GM19438 (cell line): ENCODE results near the gene ZCCHC7.
"Not testable (repeated sequence)": the region's sequence is repeated elsewhere in the genome, so short reads cannot be mapped to it uniquely, and the experiment has no call there.

ENCODE experiments used
- ATAC-seq: cut with Tn5 transposase; IDR thresholded peaks from one replicate; pipeline ENCODE4 v1.9.1; 2021; ENCODE audit warnings: low read depth; ENCODE audit not compliant: unreplicated experiment

Gene ZCCHC7

DNA sequence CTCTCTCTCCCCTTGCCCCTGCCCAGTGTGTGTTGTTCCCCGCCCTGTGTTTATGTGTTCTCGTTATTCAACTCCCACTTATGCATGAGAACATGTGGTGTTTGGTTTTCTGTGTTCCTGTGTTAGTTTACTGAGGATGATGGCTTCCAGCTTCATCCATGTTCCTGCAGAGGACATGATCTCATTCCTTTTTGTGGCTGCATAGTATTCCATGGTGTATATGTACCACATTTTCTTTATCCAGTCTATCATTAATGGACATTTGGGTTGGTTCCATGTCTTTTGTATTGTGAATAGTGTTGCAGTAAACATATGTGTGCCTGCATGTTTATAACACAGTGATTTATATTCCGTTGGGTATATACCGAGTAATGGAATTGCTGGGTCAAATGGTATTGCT, 83.1 kb downstream of the ZCCHC7 start:
- not testable (repeated sequence) for ATAC-seq

GRCh38 chr9:37206121-37206620, 85.8 kb downstream of the ZCCHC7 start:
- no peak for ATAC-seq

GRCh38 chr9:37209431-37210386, 89.3 kb downstream of the ZCCHC7 start:
- ATAC-seq, result no peak

DNA sequence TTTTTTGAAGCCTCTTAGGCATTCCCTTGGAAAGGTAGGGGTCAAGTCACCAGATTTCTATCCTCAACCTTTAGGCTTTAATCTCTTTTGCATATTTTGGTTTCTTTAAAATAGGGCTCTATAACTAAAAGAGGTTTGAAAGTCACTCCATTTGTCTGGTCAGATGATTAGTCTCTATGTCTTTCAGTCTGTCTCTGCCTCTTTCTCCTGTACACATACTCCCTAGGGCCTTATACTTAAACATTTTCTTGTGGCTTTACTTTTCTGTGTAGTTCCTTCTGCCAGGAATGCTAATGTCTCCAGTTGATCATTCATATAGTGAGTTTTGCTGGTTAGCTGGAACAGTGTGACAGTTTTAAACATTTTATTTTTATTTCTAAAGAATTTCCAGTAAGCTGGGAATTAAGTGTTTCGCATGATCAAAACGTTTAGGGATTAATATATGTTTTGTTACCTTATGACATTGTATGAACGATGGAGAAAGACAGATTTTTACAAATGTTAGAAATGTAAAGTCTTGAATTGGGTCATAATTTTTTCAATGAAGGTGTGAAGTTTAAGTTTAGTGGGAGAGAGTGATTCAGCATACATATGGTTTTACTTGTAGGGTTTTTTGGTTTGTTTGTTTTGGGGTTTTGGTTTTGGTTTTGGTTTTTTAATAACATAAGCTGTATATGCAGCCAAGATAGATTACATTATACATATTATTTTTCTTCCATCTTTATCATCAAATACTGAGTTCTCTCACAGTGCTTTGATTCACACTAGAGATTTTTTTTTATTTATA, 90.6 kb downstream of the ZCCHC7 start:
- ATAC-seq, result no peak

GRCh38 chr9:37212435-37212834, 92.1 kb downstream of the ZCCHC7 start:
- no peak for ATAC-seq

DNA sequence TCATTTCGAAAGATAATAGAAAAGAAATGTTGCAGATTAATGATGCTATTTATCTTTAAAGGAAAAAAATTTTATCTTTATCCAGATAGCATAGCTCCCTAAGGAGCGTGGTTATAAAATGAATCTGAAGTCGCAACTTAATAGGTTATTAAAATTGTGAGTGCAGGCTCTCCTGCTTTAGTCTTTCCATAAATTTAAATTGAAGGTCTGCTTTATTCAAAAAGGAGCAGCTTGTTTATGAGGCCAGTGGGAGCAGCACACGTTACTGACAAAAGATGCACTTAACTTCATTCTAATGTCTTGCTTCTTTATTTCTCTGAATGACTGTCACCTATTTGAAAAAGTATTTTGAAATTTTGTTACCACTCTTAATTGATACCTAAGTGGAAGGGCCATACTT, 95.0 kb downstream of the ZCCHC7 start:
- no peak for ATAC-seq

DNA sequence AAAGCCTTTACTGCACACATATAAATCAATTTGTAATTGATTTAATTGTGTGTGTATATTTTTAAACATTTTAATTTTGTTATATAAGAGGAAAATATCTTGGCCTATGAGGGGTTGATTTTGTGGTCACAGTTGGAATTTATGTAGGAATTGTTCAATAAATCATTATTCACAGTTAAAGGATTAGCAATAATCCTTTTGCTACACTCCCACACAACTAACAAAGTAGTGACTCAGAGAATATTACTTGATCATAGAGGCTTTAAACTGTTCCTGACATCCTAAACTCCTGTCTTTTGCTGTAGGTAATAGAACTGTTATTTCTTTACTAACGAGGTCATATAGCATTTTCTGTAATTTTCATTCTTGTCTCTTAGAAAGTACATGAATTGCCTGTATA, 95.5 kb downstream of the ZCCHC7 start:
- no peak for ATAC-seq

- no peak for ATAC-seq
These were observed 96.8 kb downstream of the ZCCHC7 start for GRCh38 chr9:37217161-37217560.

DNA sequence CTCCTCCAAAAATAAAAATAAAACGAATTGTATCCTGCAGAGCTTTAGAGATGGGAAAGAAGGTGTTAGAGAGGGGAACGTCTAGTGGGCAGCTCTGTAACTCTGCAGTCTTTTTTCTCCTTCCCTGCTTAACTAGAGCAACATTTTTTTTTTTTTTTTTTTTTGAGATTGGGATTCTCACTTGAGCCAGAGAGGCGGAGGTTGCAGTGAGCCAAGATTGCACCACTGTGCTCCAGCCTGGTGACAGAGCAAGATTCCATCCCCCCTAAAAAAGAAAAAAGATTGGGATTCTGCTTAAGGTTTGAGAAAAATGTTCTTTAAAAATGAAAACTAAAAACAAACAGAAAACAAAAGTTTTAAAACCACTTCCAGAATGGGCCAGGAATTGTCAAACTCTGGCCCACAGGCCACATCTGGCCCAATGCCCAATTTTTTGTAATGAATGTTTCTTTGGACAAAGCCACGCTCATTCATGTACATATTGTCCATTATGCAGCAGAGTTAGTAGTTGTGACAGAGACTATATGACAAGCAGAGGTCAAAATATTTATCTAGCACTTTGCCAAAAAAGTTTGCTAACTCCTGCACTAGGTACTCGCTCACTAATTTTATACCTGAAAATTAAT, 98.5 kb downstream of the ZCCHC7 start:
- no peak for ATAC-seq

- no peak for ATAC-seq
These were observed 100.6 kb downstream of the ZCCHC7 start for GRCh38 chr9:37220971-37221370.

GRCh38 chr9:37221489-37222106, 101.2 kb downstream of the ZCCHC7 start:
- ATAC-seq, result no peak

DNA sequence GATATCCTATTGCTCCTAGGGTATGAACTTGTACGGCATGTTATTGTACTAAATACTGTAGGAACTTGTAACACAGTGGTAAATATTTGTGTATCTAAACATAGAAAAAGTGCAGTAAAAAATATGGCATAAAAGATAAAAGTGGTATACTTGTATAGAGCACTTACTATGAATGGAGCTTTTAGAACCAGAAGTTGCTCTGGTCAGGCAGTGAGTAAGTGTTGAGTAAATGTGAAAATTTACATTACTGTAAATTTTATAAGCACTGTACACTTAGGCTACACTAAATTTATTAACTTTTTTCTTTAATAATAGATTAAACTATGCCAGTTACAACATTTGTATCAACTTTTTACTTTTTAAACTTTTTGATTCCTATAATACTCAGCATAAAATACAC, 109.1 kb downstream of the ZCCHC7 start:
- no peak for ATAC-seq

DNA sequence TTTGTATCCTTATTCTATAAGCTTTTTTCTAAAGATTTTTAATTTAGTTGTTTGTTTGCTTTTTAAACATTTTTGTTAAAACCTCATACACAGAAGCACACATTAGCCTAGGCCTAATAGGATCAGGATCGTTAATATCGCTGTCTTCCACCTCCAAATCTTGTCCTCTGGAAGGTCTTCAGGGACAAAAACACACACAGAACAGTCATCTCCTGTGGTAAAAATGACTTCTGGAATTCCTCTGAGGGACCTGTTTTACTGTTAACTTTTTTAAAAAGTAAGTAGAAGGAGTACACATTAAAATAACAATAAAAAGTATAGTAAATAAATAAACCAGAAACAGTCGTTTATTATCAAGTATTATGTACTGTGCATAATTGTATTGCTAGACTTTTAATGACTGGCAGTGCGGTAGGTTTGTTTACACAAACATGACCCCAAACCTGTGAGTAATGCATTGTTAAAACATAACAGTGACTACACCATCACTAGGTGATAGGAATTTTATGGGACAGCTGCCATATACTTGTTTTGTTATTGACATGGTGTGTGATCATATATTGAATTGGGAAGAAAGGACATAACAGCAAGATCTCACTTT, 109.6 kb downstream of the ZCCHC7 start:
- ATAC-seq, result no peak

DNA sequence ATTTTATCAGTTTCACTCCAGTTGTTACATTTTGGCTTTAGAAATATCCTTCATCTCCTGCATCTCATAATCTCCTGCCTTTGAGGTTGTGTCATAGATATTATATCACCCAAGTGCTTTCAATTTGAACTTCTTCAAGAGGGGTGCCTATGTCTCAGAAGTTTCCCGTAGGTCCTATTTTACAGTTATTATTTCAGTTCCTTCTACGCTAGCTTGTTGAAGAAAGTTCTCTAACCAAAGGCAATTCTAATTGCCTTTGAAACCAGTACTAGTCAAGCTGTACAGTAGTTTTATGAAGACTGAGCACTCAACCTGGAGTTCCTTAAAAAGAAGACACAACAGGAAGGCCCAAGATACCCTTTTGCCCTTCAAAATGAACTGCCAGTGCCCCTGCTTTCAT, 116.4 kb downstream of the ZCCHC7 start:
- no peak for ATAC-seq

- ATAC-seq, result no peak
These were observed 117.7 kb downstream of the ZCCHC7 start for GRCh38 chr9:37238122-37238521.

- no peak for ATAC-seq
These were observed 119.0 kb downstream of the ZCCHC7 start for GRCh38 chr9:37239224-37239859.

DNA sequence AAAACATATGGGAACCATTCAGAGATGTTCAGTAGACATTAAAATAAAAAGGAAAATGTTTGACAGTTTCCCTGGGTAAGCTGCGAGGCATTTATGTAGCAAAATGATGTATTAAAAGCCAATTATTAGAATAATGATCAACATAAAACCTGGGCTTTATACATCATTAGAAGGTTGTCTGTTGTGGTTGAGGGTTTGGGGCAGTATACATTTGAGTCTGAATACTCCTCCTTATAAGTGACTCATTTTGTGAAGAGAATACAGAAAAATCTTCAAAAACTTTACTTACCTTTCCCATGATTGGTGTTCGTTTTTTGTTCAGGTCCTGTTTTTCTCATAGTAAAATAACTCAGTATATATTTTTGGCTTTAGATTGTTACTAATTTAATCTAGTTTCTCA, 119.5 kb downstream of the ZCCHC7 start:
- no peak for ATAC-seq

DNA sequence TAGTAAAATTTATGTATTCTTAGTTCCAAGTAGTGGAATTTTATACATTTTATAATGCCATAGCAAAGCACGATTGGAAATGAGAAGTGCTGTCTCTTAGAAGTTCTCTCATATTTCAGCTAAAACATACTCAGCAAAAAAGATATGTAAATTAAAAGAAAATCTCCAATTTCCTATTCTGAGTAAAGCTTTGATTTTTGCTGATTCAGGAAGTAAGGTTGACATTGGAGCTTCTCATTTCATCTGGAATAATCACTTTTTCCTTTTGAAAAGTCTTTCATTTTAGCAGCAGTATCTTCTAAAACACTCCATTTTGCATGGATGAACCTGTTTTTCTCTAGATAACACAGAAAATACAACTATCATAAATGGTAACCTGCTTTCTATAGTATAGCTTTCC, 121.0 kb downstream of the ZCCHC7 start:
- no peak for ATAC-seq

DNA sequence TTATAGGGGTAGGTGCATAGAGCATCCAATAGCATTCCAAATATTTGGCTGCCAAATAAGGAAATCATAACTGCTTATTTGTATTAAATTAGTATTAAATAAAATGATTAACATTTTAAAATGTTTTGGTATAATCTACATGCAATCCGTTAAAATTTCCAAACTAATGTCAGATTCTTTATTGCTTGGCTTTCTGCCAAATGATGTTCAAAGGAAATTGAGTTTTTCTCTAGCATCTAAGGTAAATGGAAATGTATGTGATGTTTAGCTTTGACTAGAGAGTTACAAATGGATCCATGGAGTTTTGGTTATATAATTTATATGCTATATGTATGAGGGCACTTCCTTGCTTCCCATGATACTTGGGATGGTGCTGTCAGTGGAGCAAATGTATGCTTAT, 121.7 kb downstream of the ZCCHC7 start:
- ATAC-seq, result no peak
